Spleen (tissue), 11 donors: ENCODE data around the gene ERMP1. TPM values are rescaled to one million over a fixed set of nuclear protein-coding genes. Genes with fewer than 3 reads are reported as not detected.

Experiments used
- DNase-seq: peaks from one replicate; pipeline ENCODE4 v3.0.0-alpha.2; 2020
- H3K27ac ChIP-seq, 8 donors: fragments of 200-600 bp; sonication (generic) in 7 of 8; 1 replicate in 4 of 8; 2 replicates in 4 of 8; pipeline versions ENCODE4 v1.5.0 to v1.8.0; 2016 to 2021; ENCODE audit warnings: inconsistent platforms in 4 of 8, mild to moderate bottlenecking in 4 of 8, moderate library complexity in 1 of 8
- H3K27me3 ChIP-seq, 7 donors: fragments of 200-600 bp; sonication (generic) in 6 of 7; replicated peaks in 1 of 7; 1 replicate in 4 of 7; 2 replicates in 3 of 7; pipeline versions ENCODE4 v1.5.0 to v1.8.0; 2016 to 2021; ENCODE audit warnings: inconsistent platforms in 3 of 7, mild to moderate bottlenecking in 1 of 7
- H3K36me3 ChIP-seq, 6 donors: fragments of 200-600 bp; sonication (generic) in 5 of 6; 1 replicate in 4 of 6; 2 replicates in 2 of 6; pipeline versions ENCODE4 v1.5.0 to v1.8.0; 2016 to 2021; ENCODE audit warnings: inconsistent platforms in 2 of 6
- H3K4me1 ChIP-seq, 6 donors: fragments of 200-600 bp; sonication (generic) in 5 of 6; 1 replicate in 3 of 6; 2 replicates in 3 of 6; pipeline versions ENCODE4 v1.5.0 to v1.8.0; 2016 to 2021; ENCODE audit warnings: inconsistent platforms in 3 of 6
- H3K4me3 ChIP-seq, 8 donors: fragments of 200-600 bp; sonication (generic) in 7 of 8; 1 replicate in 4 of 8; 2 replicates in 4 of 8; pipeline versions ENCODE4 v1.5.0 to v1.8.0; 2016 to 2021; ENCODE audit warnings: inconsistent platforms in 4 of 8, mild to moderate bottlenecking in 4 of 8, moderate library complexity in 2 of 8
- H3K9me3 ChIP-seq, 8 donors: fragments of 200-600 bp; sonication (generic) in 7 of 8; 1 replicate in 4 of 8; 2 replicates in 4 of 8; pipeline versions ENCODE4 v1.5.0 to v1.8.0; 2016 to 2021; ENCODE audit warnings: inconsistent platforms in 4 of 8
- CTCF ChIP-seq, 11 experiments: fragments of 200-600 bp in 7 of 11; fragments of 450-650 bp in 4 of 11; sonication (generic) in 4 of 11; IDR thresholded peaks in 8 of 11; conservative IDR thresholded peaks in 3 of 11; 1 replicate in 7 of 11; 2 replicates in 4 of 11; pipeline versions ENCODE4 v1.4.0 to v1.8.0; 2016 to 2021; ENCODE audit warnings: antibody characterized with exemption in 11 of 11, inconsistent platforms in 4 of 11, mild to moderate bottlenecking in 1 of 11
- POLR2A ChIP-seq, 3 donors: fragments of 450-650 bp; IDR thresholded peaks; one replicate each; pipeline ENCODE4 v1.5.1; 2017; ENCODE audit warnings: antibody characterized with exemption in 3 of 3, mild to moderate bottlenecking in 1 of 3
- POLR2AphosphoS5 ChIP-seq, 3 donors: sonication (generic); formaldehyde crosslinking; IDR thresholded peaks; one replicate each; pipeline ENCODE4 v1.5.1; 2017; ENCODE audit warnings: antibody characterized with exemption in 3 of 3
- WGBS, 5 donors: extraction: QIAGEN DNeasy Blood & Tissue Kit in 3 of 5; methylation state at CpG; one replicate each; pipeline versions ENCODE4 v1.1.5 to v1.1.7; 2013 to 2018; 5-methylcytosine and 5-hydroxymethylcytosine counted together
- intact Hi-C: fragments of 100-400 bp; cut with DNase I; formaldehyde crosslinking; loops from one replicate; pipeline ENCODE4 v1.15.0; 2023; ENCODE audit warnings: low total_unique reads
- polyA plus RNA-seq, 3 donors: library from polyadenylated mRNA; stranded (reverse); fragments of 200-250 nt; gene quantifications; one replicate each; pipeline ENCODE4 v1.2.1, GENCODE V29; 2013
- total RNA-seq, 7 donors: library from RNA; depleted of rRNA in 3 of 7; stranded (reverse); fragments of >200 nt in 3 of 7; fragmentation: NEBNext Ultra II Directional in 4 of 7; extraction: Animal tissue kit (Norgen Biotek cat#: 25700) in 4 of 7; gene quantifications; one replicate each; pipeline versions ENCODE4 v1.1.0 to v1.2.1, GENCODE V29; 2016 to 2021
- donor health status: healthy with polysubstance abuse.
- donor health status: DM: no; HTN: no; CAD: no; lungs with moderate emphysema.
- donor health status: DM: no; HTN: no; CAD: no.
- donor health status: Bipolar disorder and iron deficiency.
- donor health status: healthy.
- donor health status: DM: no; HTN: no; CAD: no.
- donor health status: DM: yes; HTN: yes; CAD: no.

Gene ERMP1
- total and polyA plus RNA-seq, 10 donors, result 1.9 to 15.5 (median 12.8) TPM

GRCh38 chr9:5850724-5851122 is 17.8 kb upstream of the ERMP1 start:
- Histone ChIP-seq H3K9me3 (peaks cover 0 to 5% (median 0%) of the 10 kb centered on the region in 8 donors), H3K36me3 (peaks cover 0 to 4% (median 0%) of the 10 kb centered on the region in 6 donors), H3K27ac (no peak overlapping the region), H3K27me3 (no peaks in the 10 kb centered on the region), H3K4me3 (no peak overlapping the region), H3K4me1 (peaks cover 0 to 16% (median 0%) of the 10 kb centered on the region in 6 donors)
- DNase-seq, result no peak
- intact Hi-C loops, result no loop called here
- TF ChIP-seq CTCF (IDR thresholded peaks at IDR 0.05 in 8 of 11, conservative IDR thresholded peaks at IDR 0.05 in 3 of 11) (no peak), POLR2AphosphoS5 (IDR thresholded peaks at IDR 0.05) (no peak), POLR2A (IDR thresholded peaks at IDR 0.05) (no peak)

GRCh38 chr9:5848372-5848882 is 15.5 kb upstream of the ERMP1 start:
- H3K27me3 ChIP-seq, result no peaks in the 10 kb centered on the region
- no peaks in the 10 kb centered on the region for H3K36me3 ChIP-seq
- no peak overlapping the region for H3K27ac ChIP-seq
- WGBS, 5 donors, result 87 to 98% (median 90%) methylated on average over 3 of the region's 3 CpGs
- TF ChIP-seq POLR2AphosphoS5 (IDR thresholded peaks at IDR 0.05) (no peak), CTCF (IDR thresholded peaks at IDR 0.05 in 8 of 11, conservative IDR thresholded peaks at IDR 0.05 in 3 of 11) (no peak), POLR2A (IDR thresholded peaks at IDR 0.05) (no peak)
- intact Hi-C loops, result no loop called here
- H3K4me3 ChIP-seq, result no peak overlapping the region
- DNase-seq, result no peak
- no peaks in the 10 kb centered on the region for H3K9me3 ChIP-seq
- peaks cover 3 to 38% (median 13%) of the 10 kb centered on the region in 6 donors for H3K4me1 ChIP-seq

DNA sequence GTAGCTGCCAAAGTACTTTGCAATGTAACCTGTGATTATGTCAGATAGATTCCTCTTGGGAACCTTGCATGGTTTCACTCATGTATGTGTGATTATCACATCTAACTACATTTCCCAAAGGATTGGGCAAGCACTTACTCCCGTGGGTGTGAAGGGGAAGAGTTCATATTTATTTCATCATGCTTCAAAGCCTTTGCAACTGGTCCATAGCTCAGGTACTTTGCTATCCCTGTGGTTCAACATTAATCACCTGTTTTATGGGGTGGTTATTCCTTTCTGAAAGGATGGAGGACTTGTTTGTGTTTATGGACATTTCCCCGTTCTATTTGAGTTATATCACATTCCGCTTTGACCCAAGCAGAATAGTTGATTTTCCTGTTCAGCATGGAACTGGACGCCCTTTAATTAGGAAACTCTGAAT is 13.6 kb upstream of the ERMP1 start:
- no peak for DNase-seq
- no peaks in the 10 kb centered on the region for H3K9me3 ChIP-seq
- H3K27me3 ChIP-seq, result no peaks in the 10 kb centered on the region
- WGBS, 5 donors, result 78 to 91% (median 81%) methylated on average over 4 of the region's 4 CpGs
- TF ChIP-seq POLR2AphosphoS5 (IDR thresholded peaks at IDR 0.05), result no peak
- no peak overlapping the region for H3K4me3 ChIP-seq
- H3K36me3 ChIP-seq, result no peaks in the 10 kb centered on the region
- peaks cover 3 to 50% (median 24%) of the 10 kb centered on the region in 6 donors for H3K4me1 ChIP-seq
- intact Hi-C loops, result no loop called here
- H3K27ac ChIP-seq, result no peak overlapping the region

- peaks cover 3 to 50% (median 26%) of the 10 kb centered on the region in 6 donors for H3K4me1 ChIP-seq
Measured at GRCh38 chr9:5846096-5846495, 13.2 kb upstream of the ERMP1 start.

More at GRCh38 chr9:5846096-5846495, 13.2 kb upstream of the ERMP1 start:
- no peak overlapping the region for H3K4me3 ChIP-seq
- no peak for DNase-seq
- WGBS, 5 donors, result 93 to 100% (median 94%) methylated on average over 1 of the region's 1 CpG
- no peaks in the 10 kb centered on the region for H3K9me3 ChIP-seq
- TF ChIP-seq POLR2AphosphoS5 (IDR thresholded peaks at IDR 0.05) (no peak), POLR2A (IDR thresholded peaks at IDR 0.05) (no peak), CTCF (IDR thresholded peaks at IDR 0.05 in 8 of 11, conservative IDR thresholded peaks at IDR 0.05 in 3 of 11) (no peak)
- H3K27me3 ChIP-seq, result no peaks in the 10 kb centered on the region
- no peaks in the 10 kb centered on the region for H3K36me3 ChIP-seq
- intact Hi-C loops, result no loop called here
- no peak overlapping the region for H3K27ac ChIP-seq
